Ovary (tissue), 9 donors: ENCODE results near the gene EIF5. TPM values are rescaled to one million over a fixed set of nuclear protein-coding genes. Genes with fewer than 3 reads are reported as not detected.

Source experiments
- DNase-seq, 5 donors: peaks; one replicate each; pipeline ENCODE4 v3.0.0-alpha.2; 2019 to 2020
- H3K27ac ChIP-seq, 2 donors: fragments of 200-600 bp; one replicate each; pipeline versions ENCODE4 v1.5.1 to v1.8.0; 2019 to 2022
- H3K27me3 ChIP-seq: fragments of 200-600 bp; one replicate; pipeline ENCODE4 v1.8.0; 2022
- H3K36me3 ChIP-seq: fragments of 200-600 bp; sonication (generic); one replicate; pipeline ENCODE4 v1.5.1; 2019
- H3K4me1 ChIP-seq: one replicate; pipeline ENCODE4 v1.8.1; 2013; ENCODE audit warnings: mild to moderate bottlenecking, moderate library complexity; ENCODE audit not compliant: insufficient read depth
- H3K4me3 ChIP-seq: fragments of 200-600 bp; sonication (generic); one replicate; pipeline ENCODE4 v1.5.1; 2017
- H3K9me3 ChIP-seq, 2 donors: fragments of 200-600 bp in 1 of 2; sonication (generic) in 1 of 2; one replicate each; pipeline versions ENCODE4 v1.5.1 to v1.8.1; 2013 to 2019; ENCODE audit warnings: mild to moderate bottlenecking in 1 of 2, moderate library complexity in 1 of 2
- CTCF ChIP-seq, 3 donors: fragments of 450-650 bp in 2 of 3; fragments of 200-600 bp in 1 of 3; IDR thresholded peaks; one replicate each; pipeline versions ENCODE4 v1.5.1 to v1.8.0; 2016 to 2022; ENCODE audit warnings: antibody characterized with exemption in 3 of 3, mild to moderate bottlenecking in 1 of 3
- EP300 ChIP-seq: sonication (generic); formaldehyde crosslinking; IDR thresholded peaks from one replicate; pipeline ENCODE4 v1.6.1; 2017; ENCODE audit warnings: antibody characterized with exemption
- POLR2A ChIP-seq: fragments of 450-650 bp; IDR thresholded peaks from one replicate; pipeline ENCODE4 v1.6.1; 2017; ENCODE audit warnings: antibody characterized with exemption, mild to moderate bottlenecking, moderate library complexity
- WGBS, 3 donors: extraction: QIAGEN DNeasy Blood & Tissue Kit in 1 of 3; methylation state at CpG; one replicate each; pipeline versions ENCODE4 v1.1.5 to v1.1.7; 2013 to 2017; 5-methylcytosine and 5-hydroxymethylcytosine counted together
- intact Hi-C, 4 donors: fragments of 100-400 bp; cut with DNase I; formaldehyde crosslinking; loops; one replicate each; pipeline versions ENCODE4 v1.11.0 to v1.15.1; 2022 to 2023
- polyA plus RNA-seq, 2 donors: library from polyadenylated mRNA; stranded (reverse); fragments of 200-250 nt in 1 of 2; fragments of 350-450 nt in 1 of 2; fragmentation: Illumina TruSeq in 1 of 2; extraction: RNeasy Lipid Tissue Mini Kit (QIAGEN cat#74804) in 1 of 2; gene quantifications; one replicate each; pipeline ENCODE4 v1.2.3, GENCODE V29; 2013 to 2014
- total RNA-seq, 7 donors: library from RNA; depleted of rRNA in 2 of 7; stranded (reverse); fragments of >200 nt in 2 of 7; fragmentation: NEBNext Ultra II Directional in 3 of 7; extraction: Animal tissue kit (Norgen Biotek cat#: 25700) in 3 of 7; gene quantifications; one replicate each; pipeline versions ENCODE4 v1.1.0 to v1.2.4, GENCODE V29; 2016 to 2023
- donor health status: DM: no; HTN: no; CAD: no; lungs with moderate emphysema.
- donor health status: DM: no; HTN: no; CAD: no.
- donor health status: Bipolar disorder and iron deficiency.
- donor health status: DM: yes; HTN: yes; CAD: no.
- donor health status: DM: no; HTN: no; CAD: no.
- donor health status: DM: yes; HTN: yes; CAD: no.

EIF5 gene
- total and polyA plus RNA-seq, 9 donors, result 73.0 to 169 (median 127) TPM

- WGBS, 3 donors, result 13 to 24% (median 14%) methylated on average over 2 of the region's 2 CpGs
Measured at GRCh38 chr14:103380719-103381377, 46.8 kb downstream of the EIF5 start.

GRCh38 chr14:103382376-103382775, 48.3 kb downstream of the EIF5 start:
- intact Hi-C loops, result loop anchor here in 1 of 4 donors (10.0 kb wide), 1 partner anchor 48 kb away; the partner anchor contains the start of gene EIF5
- peaks cover under 1% of the 10 kb centered on the region for H3K4me1 ChIP-seq
- no peaks in the 10 kb centered on the region for H3K27me3 ChIP-seq
- no peak for DNase-seq
- no peak overlapping the region for H3K27ac ChIP-seq
- no peaks in the 10 kb centered on the region for H3K9me3 ChIP-seq
- 48 to 62% (median 55%) methylated on average over 4 of the region's 4 CpGs for WGBS, 3 donors
- no peak for TF ChIP-seq POLR2A
- no peak for TF ChIP-seq CTCF (IDR thresholded peaks at IDR 0.05)
- TF ChIP-seq EP300, result no peak
- no peaks in the 10 kb centered on the region for H3K36me3 ChIP-seq
- H3K4me3 ChIP-seq, result no peak overlapping the region

More at GRCh38 chr14:103380719-103381377, 46.8 kb downstream of the EIF5 start:
- DNase-seq, result no peak
- H3K4me3 ChIP-seq, result no peak overlapping the region
- no peaks in the 10 kb centered on the region for H3K27me3 ChIP-seq
- no peak overlapping the region for H3K27ac ChIP-seq
- no peaks in the 10 kb centered on the region for H3K9me3 ChIP-seq
- intact Hi-C loops, result loop anchor here in 1 of 4 donors (10.0 kb wide), 1 partner anchor 46 kb away; the partner anchor contains the start of gene EIF5
- no peaks in the 10 kb centered on the region for H3K36me3 ChIP-seq
- H3K4me1 ChIP-seq, result no peaks in the 10 kb centered on the region
- TF ChIP-seq CTCF (IDR thresholded peaks at IDR 0.05) (no peak), POLR2A (no peak), EP300 (no peak)

- H3K27me3 ChIP-seq, result no peaks in the 10 kb centered on the region
- DNase-seq, result peak in 1 of 5 donors; percentile 26
- no peaks in the 10 kb centered on the region for H3K9me3 ChIP-seq
- TF ChIP-seq POLR2A (no peak), CTCF (IDR thresholded peaks at IDR 0.05) (no peak), EP300 (no peak)
- peak overlapping the region in 1 of 2 donors; percentile 94 for H3K27ac ChIP-seq
- intact Hi-C loops, result loop anchor here in 2 of 4 donors (5.0 to 10.0 kb wide), 2 partner anchors 47 to 50 kb away; partner anchors contain the start of gene EIF5 (in 1 of the 2)
- 9 to 15% (median 11%) methylated on average over 23 to 31 of the region's 31 CpGs for WGBS, 3 donors
- H3K36me3 ChIP-seq, result no peaks in the 10 kb centered on the region
- peaks cover 3% of the 10 kb centered on the region for H3K4me1 ChIP-seq
- H3K4me3 ChIP-seq, result peak overlapping the region; percentile 68
Measured at GRCh38 chr14:103384450-103385151, 50.6 kb downstream of the EIF5 start.

GRCh38 chr14:103385152-103385928, 51.3 kb downstream of the EIF5 start, which contains the start of gene MARK3:
Gene MARK3 (plus strand): TSS chr14:103385415. CDS start chr14:103386030, 615 bp downstream.
- H3K4me1 ChIP-seq, result peaks cover 3% of the 10 kb centered on the region
- peak within 1 kb of the TSS; percentile 83 to 94 for H3K27ac ChIP-seq
- no peaks in the 10 kb centered on the region for H3K36me3 ChIP-seq
- no peaks in the 10 kb centered on the region for H3K9me3 ChIP-seq
- intact Hi-C loops, result loop anchor here in 2 of 4 donors (5.0 to 10.0 kb wide), 2 partner anchors 48 to 51 kb away; partner anchors contain the start of gene EIF5 (in 1 of the 2)
- TF ChIP-seq CTCF (IDR thresholded peaks at IDR 0.05) (peak in 1 of 3 donors; percentile 31), EP300 (no peak), POLR2A (peak; percentile 92)
- no peaks in the 10 kb centered on the region for H3K27me3 ChIP-seq
- DNase-seq, result peak; percentile 97 to 99 (median 97)
- H3K4me3 ChIP-seq, result peak within 1 kb of the TSS; percentile 68
- WGBS, 3 donors, result 0 to 1% (median 0%) methylated on average over 75 to 91 of the region's 91 CpGs
